Bronchial epithelial cell (primary cell): ENCODE measurements around the gene PYGB. TPM values are rescaled to one million over a fixed set of nuclear protein-coding genes. Genes with fewer than 3 reads are reported as not detected.
A peak's percentile ranks its signal among the peaks of the same experiment; 100 is the strongest.
"Not testable (repeated sequence)": the region's sequence is repeated elsewhere in the genome, so short reads cannot be mapped to it uniquely, and the experiment has no call there.

Experiments used
- DNase-seq: peaks from one replicate; pipeline ENCODE4 v3.0.0-alpha.2; 2010; ENCODE audit warnings: low read depth
- FAIRE-seq: peaks from 2 replicates; lab custom pipeline; 2011; peaks lifted over from hg19 to GRCh38; lab: Jason Lieb, UNC
- H3K27me3 ChIP-seq: 2 replicates; pipeline ENCODE4 v1.5.1; 2011; ENCODE audit warnings: low read length; ENCODE audit not compliant: control insufficient read depth, insufficient read depth
- H3K36me3 ChIP-seq: 2 replicates; pipeline ENCODE4 v1.5.1; 2011; ENCODE audit warnings: low read length; ENCODE audit not compliant: control insufficient read depth, insufficient read depth
- H3K4me3 ChIP-seq: 2 replicates; pipeline ENCODE4 v1.5.1; 2011; ENCODE audit warnings: mild to moderate bottlenecking, low read depth, low read length, control low read depth
- total RNA-seq: library from RNA; depleted of rRNA; stranded (reverse); fragments of >200 nt; gene quantifications from 2 replicates; pipeline ENCODE4 v1.2.1, GENCODE V29; 2014
- TF ChIP-seq, protein P1 (sequence below): IDR thresholded peaks from 2 replicates; pipeline ENCODE4 v1.5.1; 2011; ENCODE audit warnings: mild to moderate bottlenecking, moderate library complexity, low read length, control low read depth, inconsistent platforms; ENCODE audit not compliant: insufficient read depth, severe bottlenecking

Gene PYGB
- total RNA-seq, 1 donor from 2014 or later = 213 TPM

GRCh38 chr20:25328954-25329498 lies 81.1 kb downstream of the PYGB start:
- Histone ChIP-seq H3K4me3 (no peak overlapping the region), H3K36me3 (peaks cover 2% of the 10 kb centered on the region), H3K27me3 (no peaks in the 10 kb centered on the region)
- no peak for FAIRE-seq
- DNase-seq = no peak
- TF ChIP-seq, protein P1, sequence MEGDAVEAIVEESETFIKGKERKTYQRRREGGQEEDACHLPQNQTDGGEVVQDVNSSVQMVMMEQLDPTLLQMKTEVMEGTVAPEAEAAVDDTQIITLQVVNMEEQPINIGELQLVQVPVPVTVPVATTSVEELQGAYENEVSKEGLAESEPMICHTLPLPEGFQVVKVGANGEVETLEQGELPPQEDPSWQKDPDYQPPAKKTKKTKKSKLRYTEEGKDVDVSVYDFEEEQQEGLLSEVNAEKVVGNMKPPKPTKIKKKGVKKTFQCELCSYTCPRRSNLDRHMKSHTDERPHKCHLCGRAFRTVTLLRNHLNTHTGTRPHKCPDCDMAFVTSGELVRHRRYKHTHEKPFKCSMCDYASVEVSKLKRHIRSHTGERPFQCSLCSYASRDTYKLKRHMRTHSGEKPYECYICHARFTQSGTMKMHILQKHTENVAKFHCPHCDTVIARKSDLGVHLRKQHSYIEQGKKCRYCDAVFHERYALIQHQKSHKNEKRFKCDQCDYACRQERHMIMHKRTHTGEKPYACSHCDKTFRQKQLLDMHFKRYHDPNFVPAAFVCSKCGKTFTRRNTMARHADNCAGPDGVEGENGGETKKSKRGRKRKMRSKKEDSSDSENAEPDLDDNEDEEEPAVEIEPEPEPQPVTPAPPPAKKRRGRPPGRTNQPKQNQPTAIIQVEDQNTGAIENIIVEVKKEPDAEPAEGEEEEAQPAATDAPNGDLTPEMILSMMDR = no peak

DNA sequence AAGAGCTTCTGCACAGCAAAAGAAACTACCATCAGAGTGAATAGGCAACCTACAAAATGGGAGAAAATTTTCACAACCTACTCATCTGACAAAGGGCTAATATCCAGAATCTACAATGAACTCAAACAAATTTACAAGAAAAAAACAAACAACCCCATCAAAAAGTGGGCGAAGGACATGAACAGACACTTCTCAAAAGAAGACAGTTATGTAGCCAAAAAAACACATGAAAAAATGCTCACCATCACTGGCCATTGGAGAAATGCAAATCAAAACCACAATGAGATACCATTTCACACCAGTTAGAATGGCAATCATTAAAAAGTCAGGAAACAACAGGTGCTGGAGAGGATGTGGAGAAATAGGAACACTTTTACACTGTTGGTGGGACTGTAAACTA lies 87.1 kb downstream of the PYGB start:
- DNase-seq, H3K36me3 ChIP-seq, H3K27me3 ChIP-seq, FAIRE-seq, H3K4me3 ChIP-seq: not testable (repeated sequence)

DNA sequence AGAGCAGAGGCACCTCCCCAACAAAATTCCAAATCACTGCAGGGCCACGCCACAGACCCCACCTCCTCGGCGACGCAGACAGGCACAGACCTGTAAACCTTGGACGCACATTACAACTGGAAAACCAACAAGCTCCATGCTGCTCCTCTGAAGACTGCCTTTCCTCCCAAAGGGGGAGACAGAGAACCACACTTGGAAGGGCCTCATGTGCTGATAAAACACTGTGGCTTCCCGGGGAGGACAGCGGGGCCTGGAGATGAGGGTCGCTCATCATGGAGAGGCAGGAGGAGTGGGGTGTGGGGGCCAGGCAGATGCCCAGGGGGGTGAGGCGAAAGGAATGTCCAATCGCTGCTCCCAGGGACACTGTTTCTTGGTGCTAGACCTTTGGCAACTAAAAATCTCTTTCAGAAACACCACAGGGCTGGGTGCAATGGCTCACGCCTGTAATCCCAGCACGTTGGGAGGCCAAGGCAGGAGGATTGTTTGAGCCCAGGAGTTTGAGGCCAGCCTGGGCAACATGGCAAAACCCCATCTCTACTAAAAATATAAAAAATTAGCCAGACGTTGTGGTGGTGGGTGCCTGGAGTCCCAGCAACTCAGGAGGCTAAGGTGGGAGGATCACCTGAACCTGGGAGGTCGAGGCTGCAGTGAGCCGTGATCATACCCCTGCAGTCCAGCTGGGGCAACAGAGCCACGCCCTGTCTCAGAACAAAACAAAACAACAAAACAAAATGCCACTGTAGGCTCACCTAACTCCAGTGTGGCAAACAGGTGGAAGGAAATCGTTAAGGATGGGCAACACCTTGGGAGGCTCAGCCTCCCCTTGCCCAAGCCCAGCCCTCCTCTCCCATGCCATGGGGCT lies 88.9 kb downstream of the PYGB start:
- peak; percentile 81 for DNase-seq
- TF ChIP-seq, protein P1 = peak; percentile 73
- no peak overlapping the region for H3K4me3 ChIP-seq
- H3K27me3 ChIP-seq = no peaks in the 10 kb centered on the region
- no peak for FAIRE-seq
- H3K36me3 ChIP-seq = no peaks in the 10 kb centered on the region

DNA sequence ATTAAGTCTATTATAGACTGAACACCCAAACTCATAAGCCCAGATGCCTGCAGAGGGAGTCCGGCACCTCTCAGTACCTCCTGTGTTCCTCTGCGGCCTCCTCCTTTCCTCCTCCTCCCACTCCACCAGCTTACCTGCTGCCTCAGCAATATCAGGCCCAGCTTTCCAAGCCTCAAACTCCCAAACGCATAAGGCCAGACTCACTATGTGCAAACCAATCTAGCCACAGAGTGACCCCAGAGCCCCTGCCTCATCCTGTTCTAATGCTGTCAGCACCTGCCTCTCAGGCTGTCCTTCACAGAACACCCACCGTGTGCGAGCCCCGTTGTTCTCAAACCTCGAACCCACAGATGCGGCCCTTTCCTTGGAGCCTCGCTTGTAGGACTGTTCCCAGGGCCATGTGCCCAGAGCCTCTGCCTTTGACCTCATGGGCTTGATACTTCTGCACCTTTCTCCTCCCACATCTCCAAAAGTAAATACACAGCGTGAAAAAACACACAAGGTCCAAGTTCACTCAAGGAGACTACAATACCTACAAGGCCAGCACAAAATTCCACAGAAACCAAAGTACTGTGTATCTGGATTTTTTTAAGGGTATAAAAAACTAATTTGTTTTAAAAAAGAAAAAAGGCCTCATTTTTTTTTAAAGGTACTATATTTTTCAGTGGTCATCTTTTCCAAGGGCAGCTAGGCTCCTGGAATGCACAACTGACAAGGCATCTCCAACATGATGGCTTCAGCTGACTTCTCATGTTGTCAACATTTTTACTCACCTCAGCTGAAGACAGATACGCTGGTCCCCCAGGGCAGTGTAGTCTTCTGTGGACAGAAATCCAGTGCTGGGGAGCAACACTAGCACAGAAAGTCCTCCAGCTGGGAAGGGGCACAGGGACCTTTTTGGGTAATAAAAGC lies 90.5 kb downstream of the PYGB start:
- no peak for DNase-seq
- H3K36me3 ChIP-seq = no peaks in the 10 kb centered on the region
- H3K27me3 ChIP-seq = no peaks in the 10 kb centered on the region
- no peak overlapping the region for H3K4me3 ChIP-seq
- TF ChIP-seq, protein P1 = no peak
- no peak for FAIRE-seq

GRCh38 chr20:25339608-25340007 lies 91.7 kb downstream of the PYGB start:
- Histone ChIP-seq H3K36me3 (no peaks in the 10 kb centered on the region), H3K27me3 (no peaks in the 10 kb centered on the region), H3K4me3 (no peak overlapping the region)
- FAIRE-seq (no peak), DNase-seq (no peak)
- TF ChIP-seq, protein P1 = no peak

DNA sequence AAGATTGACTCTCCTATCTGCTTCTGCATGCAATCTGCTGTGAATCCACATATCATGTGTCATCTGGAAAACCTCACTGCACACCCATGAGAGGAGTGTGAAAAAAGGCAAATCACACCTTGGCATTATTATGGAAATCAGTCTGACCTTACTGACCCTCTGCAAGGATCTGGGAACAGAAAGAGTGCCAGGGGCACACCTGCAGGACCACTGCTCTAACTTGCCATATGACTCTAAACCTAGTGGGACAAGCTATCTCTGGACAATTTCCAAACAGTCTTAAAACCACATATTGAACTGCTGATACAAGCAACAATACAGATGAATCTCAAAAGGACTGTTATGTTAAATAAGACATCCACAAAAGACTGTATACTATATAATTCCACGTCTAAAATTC lies 92.5 kb downstream of the PYGB start:
- H3K27me3 ChIP-seq = no peaks in the 10 kb centered on the region
- DNase-seq = no peak
- no peak for FAIRE-seq
- no peak overlapping the region for H3K4me3 ChIP-seq
- no peaks in the 10 kb centered on the region for H3K36me3 ChIP-seq
- TF ChIP-seq, protein P1 = no peak
